NAMALWA (cell line): ENCODE results near the gene USH2A.
A peak's percentile ranks its signal among the peaks of the same experiment; 100 is the strongest.
"Not testable (repeated sequence)": the region's sequence is repeated elsewhere in the genome, so short reads cannot be mapped to it uniquely, and the experiment has no call there.

ENCODE experiments used
- DNase-seq: peaks from one replicate; pipeline ENCODE4 v3.0.0-alpha.2; 2015; ENCODE audit warnings: low spot score

USH2A gene

DNA sequence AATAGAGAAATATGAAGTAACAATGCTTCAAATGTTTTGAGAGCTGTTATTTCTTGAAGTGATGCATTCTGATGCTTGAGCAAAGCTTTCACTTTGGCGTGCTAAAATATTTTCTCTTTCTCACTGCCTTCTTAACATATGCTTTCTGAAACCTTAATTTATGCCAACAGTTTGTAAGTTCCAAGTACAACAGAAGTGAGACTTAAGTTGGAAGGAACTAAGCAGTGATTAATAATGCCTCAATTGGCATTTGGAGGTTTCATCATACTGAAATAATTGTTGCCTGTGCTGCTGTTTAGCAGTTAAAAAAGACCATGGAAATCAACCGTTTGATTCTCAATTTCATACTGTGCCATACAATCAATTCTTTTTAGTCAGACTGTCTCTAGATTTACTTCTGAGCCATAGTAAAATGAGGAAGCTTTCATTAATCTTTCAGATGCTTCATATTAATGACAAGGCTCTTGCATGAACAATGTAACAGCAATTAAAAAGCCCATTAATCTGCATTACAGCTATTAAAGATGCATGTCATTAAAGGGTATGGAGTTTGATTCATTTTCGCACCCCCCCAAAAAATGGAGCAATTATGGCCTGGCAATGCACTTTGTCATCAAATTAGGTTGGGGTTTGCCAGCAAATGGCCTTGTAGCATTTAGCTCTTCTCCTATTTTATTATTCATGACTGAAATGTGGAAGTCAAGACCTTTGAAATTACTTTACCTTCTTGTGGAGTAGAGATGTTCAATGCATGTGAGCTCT is 375.3 kb downstream of the USH2A start:
- no peak for DNase-seq

DNA sequence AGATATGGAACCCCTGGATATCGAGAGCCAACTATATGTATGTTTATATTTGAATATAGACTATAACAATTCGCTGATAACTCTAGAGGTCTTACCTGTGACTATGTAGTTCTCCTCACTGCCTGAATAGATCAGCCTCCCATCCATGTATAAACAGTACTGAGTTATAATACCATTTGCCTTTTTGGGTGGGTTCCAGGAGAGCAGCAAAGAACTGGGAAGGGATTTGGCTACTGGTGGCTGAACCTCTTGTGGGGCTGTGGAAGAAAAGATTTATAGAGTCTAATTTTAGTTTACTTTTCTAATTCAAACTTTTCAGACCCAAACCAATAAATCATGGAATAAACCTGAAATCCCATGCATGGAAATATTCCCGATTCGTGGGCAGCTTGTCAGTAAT is 376.9 kb downstream of the USH2A start:
- DNase-seq: no peak

DNA sequence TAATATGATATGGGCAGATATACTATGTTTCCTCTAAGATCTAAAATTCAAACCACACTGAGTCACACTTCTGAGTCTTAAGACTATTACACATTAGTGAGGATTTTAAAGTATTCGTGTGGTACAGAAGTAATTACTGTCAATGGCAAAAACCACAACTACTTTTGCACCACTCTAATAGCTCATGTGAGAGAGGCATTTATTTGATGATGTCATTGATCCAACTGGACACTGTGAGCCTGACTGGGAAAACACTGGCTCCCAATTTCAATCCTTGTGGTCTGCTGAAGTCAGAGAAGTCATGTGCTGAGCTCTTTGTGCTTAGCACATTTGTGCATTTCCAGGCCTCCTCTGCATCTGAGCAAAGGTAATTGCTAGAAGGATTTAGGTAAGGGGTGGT is 377.8 kb downstream of the USH2A start:
- DNase-seq: no peak

DNA sequence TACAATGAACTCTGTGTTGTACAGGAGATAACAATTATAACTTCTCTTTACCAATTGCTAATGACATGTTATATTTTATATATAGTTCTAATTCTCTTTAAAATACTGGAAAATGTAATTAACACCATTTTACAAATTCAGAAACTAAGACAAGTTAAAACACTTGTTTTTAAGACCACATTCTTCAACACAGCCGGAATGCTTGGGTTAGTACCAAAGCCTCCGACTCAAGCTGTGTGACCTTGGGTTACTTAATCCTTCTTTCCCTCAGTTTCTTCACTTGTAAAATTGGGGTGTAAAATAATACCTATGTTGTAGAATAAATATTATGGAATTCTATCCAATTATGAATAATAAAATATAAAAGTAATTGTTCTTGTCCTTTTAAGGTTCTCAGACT is 378.7 kb downstream of the USH2A start:
- DNase-seq: no peak

DNA sequence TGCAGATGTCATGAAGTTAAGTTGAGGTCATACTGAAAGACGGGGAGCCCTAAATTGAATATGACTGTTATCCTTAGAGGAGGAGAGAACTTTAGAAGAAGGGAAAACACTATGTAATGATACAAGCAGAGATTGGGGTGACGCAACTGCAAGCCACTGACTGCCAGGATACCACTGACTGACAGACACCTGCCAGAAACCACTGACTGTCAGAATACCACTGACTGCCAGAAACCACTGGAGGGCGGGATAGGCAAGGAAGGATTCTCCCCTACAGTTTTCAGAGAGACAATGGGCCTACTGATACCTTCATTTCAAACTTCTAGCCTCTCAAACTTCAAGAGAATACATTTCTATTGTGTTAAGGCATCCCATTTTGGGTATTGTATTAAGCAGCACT is 388.7 kb downstream of the USH2A start:
- peak; percentile 19 for DNase-seq

- DNase-seq: no peak
Observed at GRCh38 chr1:216032961-216033614, 390.2 kb downstream of the USH2A start.

DNA sequence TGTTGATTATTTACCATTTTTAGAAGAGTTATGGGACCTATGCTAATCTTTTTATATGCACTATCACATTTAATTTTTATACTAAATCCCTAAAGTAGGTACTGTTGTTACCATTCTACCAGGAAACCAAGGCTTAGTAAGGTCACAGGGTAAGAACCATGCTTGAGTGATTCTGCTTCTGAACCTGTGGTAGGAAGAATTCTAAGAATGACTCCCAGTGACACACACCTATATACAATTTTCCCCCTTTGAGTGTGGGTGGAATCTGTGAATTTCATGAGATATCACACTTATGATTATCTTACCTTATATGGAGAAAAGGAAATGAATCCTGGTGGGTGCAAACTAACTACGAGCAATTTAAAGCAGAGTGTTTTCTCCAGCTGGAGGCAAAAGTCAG is 391.0 kb downstream of the USH2A start:
- DNase-seq: no peak

- no peak for DNase-seq
Observed at GRCh38 chr1:216028631-216029030, 394.6 kb downstream of the USH2A start.

- DNase-seq: no peak
Observed at GRCh38 chr1:216024546-216024945, 398.7 kb downstream of the USH2A start.

GRCh38 chr1:216020743-216021345 is 402.4 kb downstream of the USH2A start:
- DNase-seq: no peak

- no peak for DNase-seq
Observed at GRCh38 chr1:216015116-216015515, 408.1 kb downstream of the USH2A start.

- no peak for DNase-seq
Observed at GRCh38 chr1:216014086-216014485, 409.2 kb downstream of the USH2A start.

- not testable (repeated sequence) for DNase-seq
Observed at GRCh38 chr1:216009456-216009855, 413.8 kb downstream of the USH2A start.

DNA sequence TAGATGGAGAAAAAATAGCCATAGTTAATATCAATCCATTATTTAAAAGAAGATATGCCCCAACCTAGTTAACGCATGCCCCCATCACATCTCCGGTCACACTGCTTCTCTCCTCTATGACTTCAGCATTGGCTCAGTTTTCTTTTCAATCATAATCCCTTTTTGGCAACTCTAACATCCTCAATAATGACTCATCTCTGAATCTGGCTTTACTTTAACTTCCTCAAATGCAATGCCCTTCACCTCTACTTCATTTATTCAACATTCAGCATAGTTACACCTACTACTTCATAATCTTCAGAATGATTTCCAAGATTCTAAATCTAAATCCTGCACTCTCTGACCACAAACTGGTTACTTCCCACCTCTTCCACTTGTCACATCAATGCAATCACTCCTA is 417.3 kb downstream of the USH2A start:
- DNase-seq: no peak

DNA sequence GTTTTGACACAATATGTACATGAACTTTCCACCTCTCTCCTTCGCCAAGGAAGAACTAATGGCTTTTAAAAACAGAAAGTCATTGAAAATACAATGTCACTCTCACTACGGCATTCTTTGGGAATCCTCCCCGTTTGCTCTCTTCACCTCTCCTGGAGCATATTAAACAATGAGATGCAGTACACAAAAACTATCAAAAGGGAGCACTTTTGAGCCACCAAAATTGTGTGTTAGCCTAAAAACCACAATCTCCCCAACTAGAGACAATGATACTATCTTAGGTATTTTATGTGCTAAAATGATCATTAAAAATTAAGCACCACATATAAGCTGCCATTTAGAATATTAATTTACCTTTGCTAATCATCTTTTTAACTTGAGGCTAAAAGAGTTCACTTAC is 430.6 kb downstream of the USH2A start:
- peak; percentile 44 for DNase-seq

- DNase-seq: no peak
Observed at GRCh38 chr1:215987092-215987875, 436.0 kb downstream of the USH2A start.

DNA sequence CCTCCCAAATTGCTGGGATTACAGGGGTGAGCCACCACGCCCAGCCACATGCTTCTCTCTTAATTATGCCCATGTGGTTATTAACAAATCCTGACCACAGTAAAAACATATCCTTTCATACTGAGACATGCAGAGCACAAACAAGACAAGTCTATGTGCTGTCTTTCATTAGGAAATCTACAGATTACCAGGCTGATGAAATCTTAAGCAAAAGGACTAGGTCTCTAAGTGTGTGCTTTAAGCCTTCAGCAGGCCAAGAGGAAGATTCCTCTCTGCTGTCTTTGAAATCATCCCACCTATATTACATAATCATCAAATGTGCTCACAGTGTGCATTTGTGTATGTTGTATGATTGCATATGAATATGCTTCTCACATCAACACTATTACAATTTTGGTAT is 436.8 kb downstream of the USH2A start:
- no peak for DNase-seq

DNA sequence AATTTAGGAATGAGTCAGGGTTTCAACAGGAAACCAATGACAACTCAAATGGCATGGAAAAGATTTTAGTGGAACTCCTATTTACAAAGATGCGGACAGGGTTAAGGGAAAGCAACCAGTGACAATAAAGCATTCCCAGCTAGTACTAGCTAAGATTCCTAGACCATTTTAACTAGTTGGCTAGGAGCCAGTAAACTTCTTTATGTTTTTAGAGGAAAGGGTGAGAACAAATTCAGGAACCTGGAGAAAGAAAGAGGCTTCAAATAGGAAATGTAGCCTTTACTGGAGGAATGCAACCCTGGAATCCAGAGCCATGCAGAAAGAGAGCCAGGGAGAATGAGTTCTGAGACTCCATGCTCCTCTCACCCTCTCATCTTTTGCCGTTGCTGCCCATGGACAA is 439.6 kb downstream of the USH2A start:
- DNase-seq: no peak

DNA sequence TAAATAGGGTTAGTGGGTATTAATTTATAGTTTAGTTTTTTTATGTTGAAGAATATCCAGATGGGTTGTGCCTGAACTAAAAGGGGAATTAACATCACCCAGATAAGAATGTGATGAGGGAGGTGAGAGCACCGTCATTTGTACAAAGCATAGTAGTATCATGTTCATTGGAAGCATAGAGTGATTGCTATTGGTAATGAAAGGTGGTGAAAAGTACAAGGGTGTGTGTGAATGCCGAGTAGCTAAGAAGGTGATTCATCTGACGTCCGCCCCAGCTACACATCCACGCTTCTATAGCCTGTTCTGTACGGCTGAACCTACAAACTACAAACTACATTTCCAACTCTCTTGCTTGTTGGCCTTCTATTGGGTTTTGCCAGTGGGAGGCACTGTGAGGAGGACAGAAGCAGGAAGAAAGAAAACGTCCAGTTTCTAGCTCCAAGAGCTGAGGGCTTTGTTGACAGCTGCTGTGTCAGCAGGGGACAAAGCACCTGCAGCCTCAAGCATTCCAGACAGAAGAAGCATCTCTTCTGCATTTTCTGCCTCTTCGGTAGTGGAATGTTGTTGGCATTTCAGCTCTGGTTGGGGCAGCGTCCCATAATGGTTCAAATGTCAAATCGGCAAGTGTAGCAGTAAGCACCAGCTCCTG is 451.3 kb downstream of the USH2A start:
- DNase-seq: no peak

DNA sequence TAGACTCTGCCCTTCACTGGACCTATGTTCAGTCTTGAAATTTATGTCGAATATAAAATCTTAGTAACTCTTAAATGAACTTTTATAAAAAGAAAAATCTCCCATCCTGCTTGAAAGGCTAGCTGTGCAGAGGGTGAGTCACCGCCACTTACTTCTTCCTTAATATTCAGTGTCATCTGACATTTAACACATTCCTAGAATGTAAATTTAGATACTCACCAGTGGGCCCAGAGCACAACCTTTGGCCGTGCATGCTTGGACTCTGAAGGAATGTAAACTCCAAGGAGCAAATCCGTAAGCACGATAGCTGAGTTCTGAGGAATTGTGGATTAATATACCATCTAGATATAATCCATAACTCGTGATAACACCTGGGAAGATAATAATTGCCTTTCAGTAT is 452.8 kb downstream of the USH2A start:
- no peak for DNase-seq

DNA sequence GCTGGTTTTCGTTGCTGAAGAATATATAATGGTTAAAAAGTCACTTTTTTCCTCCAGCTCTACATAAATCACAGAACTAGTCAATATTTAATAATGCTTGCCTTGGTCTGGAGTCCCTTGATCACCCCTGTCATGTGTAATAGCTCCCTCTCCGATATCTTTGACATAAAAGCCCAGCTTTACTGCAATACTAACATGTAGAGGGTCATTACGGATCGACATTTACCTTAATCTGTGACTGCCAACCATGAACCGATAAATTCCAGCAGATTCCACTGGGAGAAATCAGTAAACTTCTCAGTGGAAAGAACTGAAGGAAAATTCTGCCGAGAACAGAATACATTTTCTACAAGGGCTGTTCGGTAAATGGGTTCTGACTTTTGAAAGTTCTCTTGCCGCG is 459.6 kb downstream of the USH2A start:
- no peak for DNase-seq

GRCh38 chr1:215963040-215963439 is 460.2 kb downstream of the USH2A start:
- no peak for DNase-seq
